ENCODE data around the gene MTIF3.

DNA sequence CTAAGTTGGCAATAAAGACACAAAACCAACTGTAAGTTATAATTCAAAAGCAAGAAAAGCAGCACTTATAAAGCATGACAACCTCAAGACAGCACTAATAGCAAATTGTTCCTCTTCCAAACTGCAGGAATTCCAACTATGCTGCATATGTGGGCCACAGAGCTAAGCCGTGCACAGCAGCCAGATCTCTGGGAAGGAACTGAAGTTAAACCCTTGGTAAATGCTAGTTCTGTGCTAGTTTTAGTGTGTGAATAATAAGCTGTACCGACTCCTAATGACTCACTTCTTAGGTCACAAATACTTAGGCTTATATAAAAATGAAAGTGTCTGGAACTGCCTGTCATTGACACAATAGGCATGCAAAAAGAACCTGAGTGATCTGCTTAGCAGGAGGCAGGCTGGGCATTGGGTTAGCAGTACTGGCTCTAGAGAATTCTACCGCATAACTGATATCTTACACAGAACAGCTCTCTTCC is 47.1 kb downstream of the MTIF3 start:
- TF ChIP-seq CTCF (IDR thresholded peaks at IDR 0.05), result no peak
- no peak for TF ChIP-seq POLR2A (IDR thresholded peaks at IDR 0.05)

Measured in adrenal gland (tissue), 5 donors.